HPDE6-E6E7 (cell line): Measurements from ENCODE around the gene PTBP3.
"Not testable (repeated sequence)": the region's sequence is repeated elsewhere in the genome, so short reads cannot be mapped to it uniquely, and the experiment has no call there.

Source experiments
- DNase-seq: peaks from one replicate; pipeline ENCODE4 v3.0.0; 2011; ENCODE audit warnings: missing footprints; ENCODE audit errors: extremely low spot score

Gene PTBP3

DNA sequence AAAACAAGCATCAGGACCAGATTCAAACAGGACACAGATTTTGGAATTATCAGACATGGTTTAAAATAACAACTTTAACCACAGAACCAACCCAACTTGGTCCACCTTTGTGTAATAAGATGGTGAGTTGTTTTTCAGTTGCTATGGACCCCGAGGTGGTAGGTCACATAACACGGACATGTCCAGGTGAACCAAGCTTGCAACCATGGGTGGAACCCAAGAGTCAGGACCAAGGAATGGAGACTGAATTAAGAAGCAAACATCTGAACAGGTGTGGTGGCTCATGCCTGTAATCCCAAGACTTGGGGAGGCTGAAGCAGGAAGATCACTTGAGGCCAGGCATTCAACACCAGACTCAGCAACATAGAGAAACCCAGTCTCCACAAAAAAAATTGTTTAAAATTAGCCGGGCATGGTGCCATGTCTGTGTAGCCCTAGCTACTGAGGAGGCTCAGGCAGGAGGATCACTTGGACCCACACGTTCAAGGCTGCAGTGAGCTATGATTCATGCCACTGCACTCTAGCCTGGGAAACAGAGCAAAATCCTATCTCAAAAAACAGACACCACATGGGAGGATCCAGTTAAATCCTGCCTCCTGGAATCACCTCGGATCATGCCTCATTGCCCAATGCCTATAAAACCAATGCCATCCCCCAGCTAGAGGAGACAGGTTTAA, 10.6 kb downstream of the PTBP3 start:
- no peak for DNase-seq

DNA sequence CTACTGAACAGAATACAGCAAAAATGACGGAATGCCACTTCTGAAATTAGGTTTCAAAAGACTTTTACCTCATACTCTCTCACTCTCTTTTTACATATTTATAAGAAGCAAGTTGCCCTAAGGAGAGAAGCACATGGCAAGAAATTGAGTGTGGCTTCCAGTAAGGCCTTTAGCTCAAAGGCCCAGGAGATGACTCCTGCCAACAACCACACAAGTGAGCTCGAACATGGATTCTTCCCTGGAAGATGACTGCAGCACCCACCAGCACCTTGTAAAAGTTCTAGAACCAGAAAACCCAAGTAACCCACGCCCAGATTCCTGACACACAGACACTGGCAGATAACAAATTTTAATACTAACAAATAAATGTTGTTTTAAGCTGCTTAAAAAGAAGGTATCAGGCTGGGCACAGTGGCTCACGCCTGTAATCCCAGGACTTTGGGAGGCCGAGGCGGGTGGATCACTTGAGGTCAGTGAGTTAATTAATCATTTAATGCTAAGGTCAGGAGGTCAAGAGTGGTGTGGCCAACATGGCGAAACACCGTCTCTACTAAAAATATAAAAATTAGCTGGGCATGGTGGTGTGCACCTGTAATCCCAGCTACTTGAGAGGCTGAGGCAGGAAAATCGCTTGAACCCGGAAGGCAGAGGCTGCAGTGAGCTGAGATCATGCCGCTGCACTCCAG, 17.0 kb downstream of the PTBP3 start:
- no peak for DNase-seq

GRCh38 chr9:112315331-112316257, 17.8 kb downstream of the PTBP3 start:
- DNase-seq: no peak

- DNase-seq: no peak
Measured at GRCh38 chr9:112312139-112312538, 21.3 kb downstream of the PTBP3 start.

- no peak for DNase-seq
Measured at GRCh38 chr9:112311497-112311896, 21.9 kb downstream of the PTBP3 start.

DNA sequence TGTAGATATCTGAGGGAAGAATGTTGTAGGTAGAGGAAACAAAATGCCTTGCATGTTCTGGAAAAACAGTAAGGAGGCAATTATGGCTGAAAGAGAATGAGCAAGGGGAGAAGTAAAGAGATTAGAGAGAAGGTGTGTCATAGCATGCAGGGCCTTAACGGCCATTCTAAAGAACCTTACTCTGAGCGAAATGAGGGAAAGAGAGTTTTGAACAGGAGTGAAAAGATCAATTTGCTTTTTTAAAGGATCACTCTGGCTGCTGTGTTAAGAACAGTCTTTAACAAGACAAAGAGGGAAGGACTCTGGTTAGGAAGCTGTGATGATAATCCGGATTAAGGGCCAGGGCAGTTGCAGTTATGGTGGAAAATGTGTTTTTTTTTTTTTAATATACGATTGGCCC, 22.6 kb downstream of the PTBP3 start:
- no peak for DNase-seq

DNA sequence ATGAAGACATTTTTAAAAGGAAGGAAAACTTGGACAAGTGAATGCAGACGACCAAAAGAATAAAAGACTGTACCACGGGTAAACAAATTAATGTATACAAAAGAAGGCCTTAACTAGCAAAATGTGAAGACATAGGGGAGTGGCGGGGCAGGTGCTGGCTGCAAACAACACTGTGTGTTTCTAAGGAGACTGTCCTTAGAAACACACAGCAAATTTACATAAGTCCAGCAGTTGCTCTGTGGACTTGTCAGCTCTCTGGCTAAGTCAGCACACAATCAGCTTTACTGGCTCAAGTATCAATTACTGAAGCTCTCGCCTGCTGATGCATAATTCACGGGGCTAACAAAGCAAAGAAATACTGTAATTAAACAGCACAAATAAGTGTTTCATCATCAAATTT, 24.8 kb downstream of the PTBP3 start:
- DNase-seq: no peak

- no peak for DNase-seq
Measured at GRCh38 chr9:112301420-112301819, 32.0 kb downstream of the PTBP3 start.

DNA sequence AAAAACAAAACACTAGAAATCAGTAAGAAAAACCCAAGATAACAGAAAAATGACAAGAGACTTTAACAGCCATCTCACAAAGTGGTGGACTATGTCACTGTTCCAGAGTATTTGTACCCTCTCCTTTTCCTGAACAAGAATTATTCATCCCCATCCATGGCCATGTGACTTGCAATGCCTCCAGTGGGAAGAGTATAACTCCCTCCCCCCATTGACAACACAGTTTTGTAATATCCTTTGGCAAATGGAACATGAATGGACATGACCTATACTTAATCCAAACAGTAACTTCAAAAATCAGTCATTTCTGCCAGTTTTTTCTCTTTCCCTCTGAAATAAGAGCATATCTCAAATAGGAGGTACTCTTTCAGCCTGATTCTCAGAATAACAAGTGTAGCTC, 33.9 kb downstream of the PTBP3 start:
- peak; percentile 36 for DNase-seq

DNA sequence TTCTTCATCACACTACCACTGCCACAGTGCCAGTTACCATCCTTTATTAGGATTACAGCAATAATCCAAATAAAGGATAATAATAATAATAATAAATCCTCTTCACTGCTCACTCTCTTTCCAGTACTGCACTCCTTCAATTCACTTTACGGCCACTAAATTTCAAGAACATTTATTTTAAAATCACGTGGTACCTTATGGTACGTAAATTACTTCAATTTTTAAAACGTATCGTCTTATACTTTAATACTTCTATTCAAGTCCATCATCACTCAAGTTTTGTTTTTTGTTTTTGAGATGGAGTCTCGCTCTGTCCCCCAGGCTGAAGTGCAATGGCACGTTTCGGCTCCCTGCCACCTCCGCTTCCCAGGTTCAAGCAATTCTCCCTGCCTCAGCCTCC, 36.5 kb downstream of the PTBP3 start:
- DNase-seq: no peak

DNA sequence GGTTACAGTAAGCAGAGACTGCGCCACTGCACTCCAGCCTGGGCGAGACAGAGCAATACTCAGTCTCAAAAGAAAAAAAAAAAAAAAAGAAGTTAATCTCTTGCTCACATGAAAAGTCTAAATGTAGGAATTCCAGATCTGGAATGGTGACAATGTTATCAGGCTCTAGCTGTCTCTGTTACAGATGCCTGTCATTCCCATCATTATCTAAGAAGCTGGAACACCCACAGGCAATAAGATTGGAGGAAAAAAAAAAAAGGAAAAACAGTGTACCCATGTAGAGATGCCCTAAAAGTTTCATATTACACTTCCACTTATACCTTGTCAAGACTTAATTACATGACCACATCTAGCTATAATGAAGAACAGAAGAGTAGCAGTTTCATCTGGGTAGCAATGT, 38.2 kb downstream of the PTBP3 start:
- no peak for DNase-seq

DNA sequence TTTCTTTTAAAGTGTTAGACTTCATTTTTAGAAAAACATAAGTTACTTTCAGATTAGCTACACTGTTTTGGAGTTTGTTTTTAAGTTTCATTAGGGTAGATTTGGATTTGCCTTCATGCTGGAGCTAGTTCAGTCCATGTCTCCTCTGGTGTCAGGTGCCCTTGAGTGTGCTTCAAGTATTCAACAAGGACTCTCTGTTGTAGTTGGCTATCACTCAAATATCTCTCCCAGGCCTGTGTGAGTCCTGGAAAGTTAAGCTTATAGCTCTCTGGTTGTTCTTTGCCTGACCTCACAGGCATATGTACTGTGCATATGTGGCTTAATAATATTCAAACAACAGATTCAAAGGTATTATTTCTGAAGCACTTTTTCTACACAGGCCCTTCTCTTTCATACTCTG, 45.4 kb downstream of the PTBP3 start:
- DNase-seq: no peak

- DNase-seq: no peak
Measured at GRCh38 chr9:112286926-112287325, 46.5 kb downstream of the PTBP3 start.

DNA sequence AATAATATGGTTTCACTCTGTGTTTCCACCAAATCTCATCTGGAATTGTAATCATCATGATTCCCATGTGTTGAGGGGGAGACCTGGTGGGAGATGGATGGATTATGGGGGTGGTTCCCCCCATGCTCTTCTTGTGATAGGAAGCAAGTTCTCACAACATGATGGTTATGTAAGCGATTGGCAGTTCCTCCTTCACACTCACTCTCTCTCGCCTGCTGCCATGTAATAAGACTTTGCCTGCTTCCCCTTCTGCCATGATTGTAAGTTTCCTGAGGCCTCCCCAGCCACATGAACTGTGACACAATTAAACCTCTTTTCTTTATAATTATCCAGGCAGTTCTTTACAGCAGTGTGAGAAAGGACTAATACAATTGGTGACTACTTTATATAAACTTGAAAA, 48.4 kb downstream of the PTBP3 start:
- DNase-seq: no peak

GRCh38 chr9:112283582-112284253, 49.7 kb downstream of the PTBP3 start:
- no peak for DNase-seq

DNA sequence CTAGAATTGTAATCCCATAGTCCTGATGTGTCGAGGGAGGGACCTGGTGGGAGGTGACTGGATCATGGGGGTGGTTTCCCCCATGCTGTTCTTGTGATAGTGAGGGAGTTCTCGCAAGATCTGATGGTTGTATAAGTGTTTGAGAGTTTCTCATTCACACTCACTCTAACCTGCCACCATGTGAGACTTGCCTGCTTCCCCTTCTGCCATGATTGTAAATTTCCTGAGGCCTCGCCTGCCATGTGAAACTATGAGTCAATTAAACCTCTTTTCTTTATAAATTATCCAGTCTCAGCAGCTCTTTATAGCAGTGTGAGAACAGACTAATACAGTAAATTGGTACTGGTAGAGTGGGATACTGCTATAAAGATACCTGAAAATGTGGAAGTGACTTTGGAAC, 50.6 kb downstream of the PTBP3 start:
- DNase-seq: not testable (repeated sequence)

GRCh38 chr9:112280904-112281303, 52.5 kb downstream of the PTBP3 start:
- DNase-seq: no peak

GRCh38 chr9:112279501-112279900, 53.9 kb downstream of the PTBP3 start:
- no peak for DNase-seq

DNA sequence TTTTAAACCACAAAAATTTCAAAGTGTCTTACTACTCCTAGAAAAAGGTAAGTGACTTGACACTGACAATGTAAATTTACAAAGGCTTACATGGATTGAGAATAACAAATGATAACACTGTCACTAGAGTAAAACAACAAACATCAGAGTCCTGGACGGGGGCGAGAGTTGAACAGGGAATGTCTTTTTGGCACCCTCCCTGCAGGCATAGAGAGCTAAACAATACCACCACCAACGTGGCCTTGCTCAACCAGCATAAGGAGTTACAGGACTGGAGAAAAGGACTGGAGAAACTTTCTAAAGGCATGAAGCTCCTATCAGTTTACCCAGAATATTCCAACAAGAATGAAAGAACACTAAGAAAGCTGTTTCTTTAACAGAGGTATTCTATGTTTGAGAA, 55.3 kb downstream of the PTBP3 start:
- DNase-seq: no peak

GRCh38 chr9:112274600-112274999, 58.8 kb downstream of the PTBP3 start:
- no peak for DNase-seq

GRCh38 chr9:112273876-112274275, 59.5 kb downstream of the PTBP3 start:
- DNase-seq: no peak

- DNase-seq: no peak
Measured at GRCh38 chr9:112271466-112272098, 61.8 kb downstream of the PTBP3 start.
